ENCODE data around the gene ASCC2. TPM values are rescaled to one million over a fixed set of nuclear protein-coding genes. Genes with fewer than 3 reads are reported as not detected.

Gene ASCC2
- total and polyA plus RNA-seq, 2 experiments from 2014 or later: 33.3 to 51.4 TPM

GRCh38 chr22:29797351-29797750 is 40.7 kb downstream of the ASCC2 start:
- H3K27me3 ChIP-seq (replicated peaks; ENCODE audit: insufficient read depth): no peaks in the 10 kb centered on the region
- in situ Hi-C loops (cut with MboI): no loop called here
- H3K9ac ChIP-seq: no peak overlapping the region
- WGBS, 2 experiments (ENCODE audit: low coverage in 1 of 2, low lambda C conversion rate in 2 of 2, missing lambda C conversion rate in 2 of 2): 94 to 95% methylated on average over 3 of the region's 3 CpGs
- H3F3A ChIP-seq (ENCODE audit: insufficient read depth): peaks cover 15% of the 10 kb centered on the region
- no peak overlapping the region for H3K4me2 ChIP-seq (ENCODE audit: unreplicated experiment)
- no peaks in the 10 kb centered on the region for H4K20me1 ChIP-seq (ENCODE audit: insufficient read depth)
- no peaks in the 10 kb centered on the region for H3K9me3 ChIP-seq (ENCODE audit: low read depth)
- no peak overlapping the region for H3K27ac ChIP-seq
- TF ChIP-seq EZH2 (IDR thresholded peaks at IDR 0.05; ENCODE audit: insufficient read depth, poor library complexity, severe bottlenecking) (no peak), EZH2phosphoT487 (IDR thresholded peaks at IDR 0.05; ENCODE audit: insufficient read depth, low read depth) (no peak)
- no peak overlapping the region for H2AFZ ChIP-seq
- no peaks in the 10 kb centered on the region; the same call in 1 of the 2 replicates for H3K36me3 ChIP-seq (ENCODE audit: low read depth)
- DNase-seq: no peak
- no peaks in the 10 kb centered on the region; the same call in 1 of the 2 replicates for H3K79me2 ChIP-seq (ENCODE audit: insufficient read depth)
- H3K4me3 ChIP-seq: no peak overlapping the region
- H3K9me2 ChIP-seq (ENCODE audit: insufficient read depth): no peaks in the 10 kb centered on the region
- peaks cover 19% of the 10 kb centered on the region for H3K4me1 ChIP-seq (ENCODE audit: insufficient read depth)

- Histone ChIP-seq H3K4me2 (ENCODE audit: unreplicated experiment) (no peak overlapping the region), H3K36me3 (ENCODE audit: low read depth) (peaks cover 6% of the 10 kb centered on the region; the same call in 1 of the 2 replicates), H3K27ac (no peak overlapping the region), H3K4me1 (ENCODE audit: insufficient read depth) (peaks cover 19% of the 10 kb centered on the region), H3K9ac (no peak overlapping the region), H3K4me3 (no peak overlapping the region), H3K27me3 (replicated peaks; ENCODE audit: insufficient read depth) (no peaks in the 10 kb centered on the region), H2AFZ (no peak overlapping the region), H4K20me1 (ENCODE audit: insufficient read depth) (no peaks in the 10 kb centered on the region), H3F3A (ENCODE audit: insufficient read depth) (peaks cover 13% of the 10 kb centered on the region), H3K9me2 (ENCODE audit: insufficient read depth) (no peaks in the 10 kb centered on the region), H3K9me3 (ENCODE audit: low read depth) (no peaks in the 10 kb centered on the region), H3K79me2 (ENCODE audit: insufficient read depth) (no peaks in the 10 kb centered on the region; the same call in 1 of the 2 replicates)
- WGBS, 2 experiments (ENCODE audit: low coverage in 1 of 2, low lambda C conversion rate in 2 of 2, missing lambda C conversion rate in 2 of 2): 95% methylated on average over 5 of the region's 5 CpGs
- no peak for TF ChIP-seq EZH2phosphoT487 (IDR thresholded peaks at IDR 0.05; ENCODE audit: insufficient read depth, low read depth)
- TF ChIP-seq EZH2 (IDR thresholded peaks at IDR 0.05; ENCODE audit: insufficient read depth, poor library complexity, severe bottlenecking): no peak
- in situ Hi-C loops (cut with MboI): no loop called here
- no peak for DNase-seq
These were observed 42.4 kb downstream of the ASCC2 start for GRCh38 chr22:29795663-29796062.

GRCh38 chr22:29793396-29793795 is 44.7 kb downstream of the ASCC2 start:
- Histone ChIP-seq H3K9me2 (ENCODE audit: insufficient read depth) (no peaks in the 10 kb centered on the region), H3K27ac (no peak overlapping the region), H3K9ac (no peak overlapping the region), H3K4me1 (ENCODE audit: insufficient read depth) (peaks cover 3% of the 10 kb centered on the region), H3K4me2 (ENCODE audit: unreplicated experiment) (no peak overlapping the region), H2AFZ (no peak overlapping the region), H3K4me3 (no peak overlapping the region), H3F3A (ENCODE audit: insufficient read depth) (no peaks in the 10 kb centered on the region), H3K36me3 (ENCODE audit: low read depth) (peaks cover 15% of the 10 kb centered on the region; the same call in 1 of the 2 replicates), H4K20me1 (ENCODE audit: insufficient read depth) (no peaks in the 10 kb centered on the region), H3K9me3 (ENCODE audit: low read depth) (no peaks in the 10 kb centered on the region), H3K79me2 (ENCODE audit: insufficient read depth) (no peaks in the 10 kb centered on the region), H3K27me3 (replicated peaks; ENCODE audit: insufficient read depth) (no peaks in the 10 kb centered on the region)
- in situ Hi-C loops (cut with MboI): no loop called here
- WGBS, 2 experiments (ENCODE audit: low coverage in 1 of 2, low lambda C conversion rate in 2 of 2, missing lambda C conversion rate in 2 of 2): 96 to 99% methylated on average over 17 of the region's 17 CpGs
- no peak for TF ChIP-seq EZH2phosphoT487 (IDR thresholded peaks at IDR 0.05; ENCODE audit: insufficient read depth, low read depth)
- DNase-seq: no peak

- Histone ChIP-seq H3K4me3 (no peak overlapping the region), H3K4me1 (ENCODE audit: insufficient read depth) (no peaks in the 10 kb centered on the region), H3K36me3 (ENCODE audit: low read depth) (peaks cover 15% of the 10 kb centered on the region; the same call in 1 of the 2 replicates), H3K9ac (no peak overlapping the region), H3K27ac (no peak overlapping the region), H3K9me2 (ENCODE audit: insufficient read depth) (no peaks in the 10 kb centered on the region), H2AFZ (no peak overlapping the region), H3K79me2 (ENCODE audit: insufficient read depth) (no peaks in the 10 kb centered on the region), H3F3A (ENCODE audit: insufficient read depth) (no peaks in the 10 kb centered on the region), H4K20me1 (ENCODE audit: insufficient read depth) (no peaks in the 10 kb centered on the region), H3K4me2 (ENCODE audit: unreplicated experiment) (no peak overlapping the region), H3K9me3 (ENCODE audit: low read depth) (no peaks in the 10 kb centered on the region), H3K27me3 (replicated peaks; ENCODE audit: insufficient read depth) (no peaks in the 10 kb centered on the region)
- WGBS, 2 experiments (ENCODE audit: low coverage in 1 of 2, low lambda C conversion rate in 2 of 2, missing lambda C conversion rate in 2 of 2): 91% methylated on average over 5 of the region's 5 CpGs
- TF ChIP-seq EZH2phosphoT487 (IDR thresholded peaks at IDR 0.05; ENCODE audit: insufficient read depth, low read depth): no peak
- DNase-seq: no peak
- in situ Hi-C loops (cut with MboI): no loop called here
These were observed 48.0 kb downstream of the ASCC2 start for GRCh38 chr22:29790061-29790460.

Data from GM23248 (cell line).